GM23338 (cell line): Measurements from ENCODE around the gene SYTL1. TPM values are rescaled to one million over a fixed set of nuclear protein-coding genes. Genes with fewer than 3 reads are reported as not detected.

Experiments used
- ATAC-seq: fragments of 200-7000 bp; cut with Tn5 transposase; 3 replicates; pipeline ENCODE4 v1.9.1; 2020
- DNase-seq: peaks from one replicate; pipeline ENCODE4 v3.0.0-alpha.2; 2015; ENCODE audit warnings: low spot score
- H2AFZ ChIP-seq: fragments of 200-600 bp; sonication (generic); 2 replicates; pipeline ENCODE4 v1.8.0; 2016; ENCODE audit warnings: antibody characterized with exemption, mild to moderate bottlenecking, moderate library complexity
- H3F3A ChIP-seq: fragments of 200-600 bp; sonication (generic); replicated peaks from 2 replicates; pipeline ENCODE4 v1.8.0; 2017; ENCODE audit warnings: antibody characterized with exemption, mixed run types, low read depth
- H3K27ac ChIP-seq: fragments of 200-600 bp; sonication (generic); 2 replicates; pipeline ENCODE4 v1.6.1; 2016; ENCODE audit warnings: low read depth
- H3K27me3 ChIP-seq: fragments of 200-600 bp; sonication (generic); 2 replicates; pipeline ENCODE4 v1.8.0; 2016; ENCODE audit warnings: mild to moderate bottlenecking, mixed run types, moderate library complexity; ENCODE audit not compliant: insufficient read depth
- H3K36me3 ChIP-seq: fragments of 200-600 bp; sonication (generic); 2 replicates; pipeline ENCODE4 v1.8.0; 2016; ENCODE audit warnings: mild to moderate bottlenecking; ENCODE audit not compliant: insufficient read depth
- H3K4me1 ChIP-seq: fragments of 200-600 bp; sonication (generic); 2 replicates; pipeline ENCODE4 v1.8.0; 2016; ENCODE audit warnings: mild to moderate bottlenecking, moderate library complexity; ENCODE audit not compliant: insufficient read depth
- H3K4me2 ChIP-seq: fragments of 200-600 bp; sonication (generic); 2 replicates; pipeline ENCODE4 v1.7.1; 2017; ENCODE audit warnings: mixed run types
- H3K4me3 ChIP-seq: fragments of 200-600 bp; sonication (generic); 2 replicates; pipeline ENCODE4 v1.6.1; 2016; ENCODE audit warnings: mixed run types
- H3K79me2 ChIP-seq: fragments of 200-600 bp; sonication (generic); replicated peaks from 2 replicates; pipeline ENCODE4 v1.8.0; 2017; ENCODE audit warnings: mild to moderate bottlenecking; ENCODE audit not compliant: insufficient read depth
- H3K9me2 ChIP-seq: fragments of 200-600 bp; sonication (generic); 2 replicates; pipeline ENCODE4 v1.8.0; 2017; ENCODE audit not compliant: insufficient read depth
- H4K20me1 ChIP-seq: fragments of 200-600 bp; sonication (generic); replicated peaks from 2 replicates; pipeline ENCODE4 v1.8.0; 2017; ENCODE audit warnings: mild to moderate bottlenecking; ENCODE audit not compliant: insufficient read depth
- H3K27ac Mint-ChIP-seq: 2 replicates; pipeline ENCODE4 v1.8.0; 2020; ENCODE audit warnings: inconsistent platforms, mild to moderate bottlenecking, moderate library complexity, mixed read lengths
- H3K27me3 Mint-ChIP-seq: 3 replicates; pipeline ENCODE4 v1.8.0; 2022; ENCODE audit warnings: low read depth, mild to moderate bottlenecking, moderate library complexity, mixed read lengths, inconsistent platforms; ENCODE audit not compliant: insufficient read depth, poor library complexity
- H3K36me3 Mint-ChIP-seq: 3 replicates; pipeline ENCODE4 v1.8.0; 2021; ENCODE audit warnings: low read depth, mild to moderate bottlenecking, inconsistent platforms, moderate library complexity, mixed read lengths
- H3K4me1 Mint-ChIP-seq: 3 replicates; pipeline ENCODE4 v1.8.0; 2020; ENCODE audit warnings: mild to moderate bottlenecking, inconsistent platforms, mixed read lengths
- H3K4me3 Mint-ChIP-seq: 3 replicates; pipeline ENCODE4 v1.8.0; 2021; ENCODE audit warnings: moderate library complexity, mild to moderate bottlenecking, inconsistent platforms, mixed read lengths
- H3K9me3 Mint-ChIP-seq: 3 replicates; pipeline ENCODE4 v1.8.0; 2020; ENCODE audit warnings: moderate library complexity, mild to moderate bottlenecking, inconsistent platforms, mixed read lengths
- CREB1 ChIP-seq: fragments of 250-450 bp; sonication (Bioruptor Pico); IDR thresholded peaks from 2 replicates; pipeline ENCODE4 v1.5.0; 2020; ENCODE audit warnings: low read depth, mild to moderate bottlenecking, moderate library complexity
- CTCF ChIP-seq, 2 experiments: fragments of 200-600 bp in 1 of 2; sonication (generic) in 1 of 2; conservative IDR thresholded peaks; 2 replicates each; pipeline versions ENCODE4 v1.5.1 to v1.6.1; 2016 to 2017; ENCODE audit warnings: antibody characterized with exemption in 2 of 2, low read depth in 2 of 2, mild to moderate bottlenecking in 2 of 2, moderate library complexity in 1 of 2
- POLR2AphosphoS5 ChIP-seq: IDR thresholded peaks from 2 replicates; pipeline ENCODE4 v1.6.1; 2016; ENCODE audit warnings: antibody characterized with exemption, low read depth
- ZNF462 ChIP-seq: fragments of 250-450 bp; sonication (Bioruptor Pico); IDR thresholded peaks from 2 replicates; pipeline ENCODE4 v1.5.0; 2020; ENCODE audit warnings: mild to moderate bottlenecking, moderate library complexity
- polyA plus RNA-seq: library from polyadenylated mRNA; unstranded; fragments of >200 nt; fragmentation: Nextera tagmentation; extraction: Ambion mirVana; gene quantifications from 2 replicates; pipeline ENCODE4 v1.2.1, GENCODE V29; 2016
- total RNA-seq: library from RNA; depleted of rRNA; stranded (reverse); fragments of >200 nt; shearing (Covaris generic); gene quantifications from 2 replicates; pipeline ENCODE4 v1.2.3, GENCODE V29; 2014

SYTL1 gene
- total and polyA plus RNA-seq, 2 experiments from 2014 or later, result 4.9 to 12.3 TPM

DNA sequence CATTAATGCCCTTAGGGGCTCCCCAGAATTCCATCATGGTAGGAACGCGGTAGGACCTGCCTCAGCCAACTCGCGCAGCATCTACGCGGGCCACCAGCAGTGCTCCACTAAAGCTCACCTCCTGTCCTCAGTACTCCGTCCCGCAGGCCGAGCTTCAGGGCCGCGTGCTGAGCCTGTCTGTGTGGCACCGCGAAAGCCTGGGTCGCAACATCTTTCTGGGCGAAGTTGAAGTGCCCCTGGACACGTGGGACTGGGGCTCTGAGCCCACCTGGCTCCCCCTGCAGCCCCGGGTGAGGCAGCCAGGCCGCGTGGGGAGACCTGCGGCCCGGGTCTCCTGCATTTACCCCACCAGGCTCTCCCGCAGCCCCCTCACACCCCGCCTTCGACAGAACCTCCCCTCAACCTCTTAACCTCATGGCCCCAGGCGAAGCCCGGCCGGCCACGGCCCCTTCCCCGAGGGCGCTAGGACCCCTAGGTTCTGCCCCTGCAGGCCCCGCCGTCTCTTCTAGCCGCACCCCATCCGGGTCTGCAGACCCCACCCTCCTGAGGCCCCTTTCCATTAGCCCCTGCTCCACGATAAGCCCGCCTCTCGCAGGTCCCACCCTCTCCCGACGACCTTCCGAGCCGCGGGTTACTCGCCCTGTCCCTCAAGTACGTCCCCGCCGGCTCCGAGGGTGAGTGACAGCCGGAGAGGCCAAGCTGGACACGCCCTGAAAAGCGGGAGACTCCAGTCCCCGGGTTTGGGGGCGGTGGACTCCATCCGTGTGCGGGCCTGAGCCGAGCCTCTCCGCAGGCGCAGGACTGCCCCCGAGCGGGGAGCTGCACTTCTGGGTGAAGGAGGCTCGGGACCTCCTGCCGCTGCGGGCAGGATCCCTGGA is 9.1 kb downstream of the SYTL1 start:
- no peaks in the 10 kb centered on the region; the same call in 1 of the 2 replicates for H4K20me1 ChIP-seq
- H3K4me2 ChIP-seq, result peak overlapping the region; percentile 91
- H3K36me3 ChIP-seq, result no peaks in the 10 kb centered on the region
- H3K27ac ChIP-seq, result 0 out of 2 replicates have a peak overlapping the region, but pooled peaks have one; percentile 53
- Mint-ChIP-seq H3K36me3 (peaks cover 14% of the 10 kb centered on the region), H3K27ac (no peak overlapping the region), H3K4me3 (peak overlapping the region; percentile 78), H3K4me1 (peaks cover 16% of the 10 kb centered on the region), H3K9me3 (no peaks in the 10 kb centered on the region; the same call in 2 of the 3 replicates), H3K27me3 (peaks cover 20% of the 10 kb centered on the region)
- DNase-seq, result peak; percentile 99
- H3K79me2 ChIP-seq, result peaks cover 7% of the 10 kb centered on the region
- ATAC-seq, result peak; percentile 76
- TF ChIP-seq CTCF (conservative IDR thresholded peaks at IDR 0.05; ENCODE audit: low read depth in 2 of 2) (peak in 1 of 2 experiments; percentile 51; a peak in 3 of 4 replicates), CREB1 (CRISPR knock-in tag) (peak; percentile 63), ZNF462 (no peak), POLR2AphosphoS5 (peak; percentile 71)
- peak overlapping the region; percentile 63 for H3K4me3 ChIP-seq
- no peaks in the 10 kb centered on the region for H3K9me2 ChIP-seq
- H3K27me3 ChIP-seq, result peaks cover 8% of the 10 kb centered on the region; the same call in 1 of the 2 replicates
- peaks cover 7% of the 10 kb centered on the region for H3F3A ChIP-seq
- peak overlapping the region; percentile 89 for H2AFZ ChIP-seq
- H3K4me1 ChIP-seq, result peaks cover 10% of the 10 kb centered on the region; the same call in 1 of the 2 replicates
